Ascending aorta (tissue), 2 donors: ENCODE measurements around the gene FN1. TPM values are rescaled to one million over a fixed set of nuclear protein-coding genes. Genes with fewer than 3 reads are reported as not detected.
A peak's percentile ranks its signal among the peaks of the same experiment; 100 is the strongest.

Experiments
- DNase-seq, 2 donors: peaks; one replicate each; pipeline ENCODE4 v3.0.0-alpha.2; 2019; ENCODE audit warnings: low spot score in 2 of 2
- H3K27ac ChIP-seq, 2 donors: fragments of 200-600 bp; sonication (generic); one replicate each; pipeline ENCODE4 v1.5.1; 2016 to 2017; ENCODE audit warnings: mild to moderate bottlenecking in 1 of 2
- H3K27me3 ChIP-seq: fragments of 200-600 bp; sonication (generic); one replicate; pipeline ENCODE4 v1.5.1; 2017
- H3K36me3 ChIP-seq, 2 donors: fragments of 200-600 bp; sonication (generic); one replicate each; pipeline ENCODE4 v1.5.1; 2016
- H3K4me1 ChIP-seq, 2 donors: fragments of 200-600 bp; sonication (generic); one replicate each; pipeline ENCODE4 v1.5.1; 2016 to 2017; ENCODE audit warnings: mild to moderate bottlenecking in 1 of 2
- H3K4me3 ChIP-seq, 2 donors: fragments of 200-600 bp; sonication (generic); one replicate each; pipeline ENCODE4 v1.5.1; 2016 to 2017; ENCODE audit warnings: mild to moderate bottlenecking in 1 of 2
- H3K9me3 ChIP-seq, 2 donors: fragments of 200-600 bp; sonication (generic); one replicate each; pipeline ENCODE4 v1.5.1; 2016
- CTCF ChIP-seq, 3 experiments: fragments of 200-600 bp in 2 of 3; fragments of 450-650 bp in 1 of 3; sonication (generic) in 2 of 3; IDR thresholded peaks; one replicate each; pipeline ENCODE4 v1.5.1; 2016 to 2019; ENCODE audit warnings: antibody characterized with exemption in 3 of 3, mild to moderate bottlenecking in 1 of 3, moderate library complexity in 1 of 3
- intact Hi-C: fragments of 100-400 bp; cut with DNase I; formaldehyde crosslinking; loops from one replicate; pipeline ENCODE4 v1.15.1; 2023
- total RNA-seq: library from RNA; depleted of rRNA; stranded (reverse); fragments of >200 nt; gene quantifications from one replicate; pipeline ENCODE4 v1.1.0, GENCODE V29; 2016

Gene FN1
- total RNA-seq, 1 donor from 2014 or later, result 5,098 TPM

GRCh38 chr2:215420471-215420935 lies 15.4 kb downstream of the FN1 start:
- Histone ChIP-seq H3K27me3 (no peaks in the 10 kb centered on the region), H3K9me3 (no peaks in the 10 kb centered on the region), H3K4me3 (peak overlapping the region in 1 of 2 donors; percentile 19), H3K36me3 (peaks cover 74 to 92% of the 10 kb centered on the region in 2 donors), H3K27ac (peak overlapping the region in 1 of 2 donors; percentile 42), H3K4me1 (peaks cover 9 to 18% of the 10 kb centered on the region in 2 donors)
- intact Hi-C loops, result loop anchor here (5.0 kb wide), 1 partner anchor 53 kb away; no protein-coding TSS in a partner anchor
- no peak for TF ChIP-seq CTCF (IDR thresholded peaks at IDR 0.05)
- no peak for DNase-seq

GRCh38 chr2:215419769-215420470 lies 15.9 kb downstream of the FN1 start:
- intact Hi-C loops, result loop anchor here (5.0 kb wide), 1 partner anchor 53 kb away; no protein-coding TSS in a partner anchor
- no peak for TF ChIP-seq CTCF (IDR thresholded peaks at IDR 0.05)
- Histone ChIP-seq H3K36me3 (peaks cover 72 to 91% of the 10 kb centered on the region in 2 donors), H3K4me3 (peak overlapping the region in 1 of 2 donors; percentile 19), H3K4me1 (peaks cover 9 to 18% of the 10 kb centered on the region in 2 donors), H3K9me3 (no peaks in the 10 kb centered on the region), H3K27ac (peak overlapping the region in 1 of 2 donors; percentile 42), H3K27me3 (no peaks in the 10 kb centered on the region)
- DNase-seq, result no peak

- no peak for TF ChIP-seq CTCF (IDR thresholded peaks at IDR 0.05)
- peaks cover 9 to 18% of the 10 kb centered on the region in 2 donors for H3K4me1 ChIP-seq
- peaks cover 64 to 91% of the 10 kb centered on the region in 2 donors for H3K36me3 ChIP-seq
- no peak for DNase-seq
- no peak overlapping the region for H3K4me3 ChIP-seq
- H3K27me3 ChIP-seq, result no peaks in the 10 kb centered on the region
- H3K27ac ChIP-seq, result peak overlapping the region in 1 of 2 donors; percentile 47
- intact Hi-C loops, result no loop called here
- no peaks in the 10 kb centered on the region for H3K9me3 ChIP-seq
Observed at GRCh38 chr2:215419113-215419512, 16.8 kb downstream of the FN1 start.

- Histone ChIP-seq H3K27me3 (no peaks in the 10 kb centered on the region), H3K4me3 (peak overlapping the region in 1 of 2 donors; percentile 28), H3K9me3 (no peaks in the 10 kb centered on the region), H3K36me3 (peaks cover 63 to 91% of the 10 kb centered on the region in 2 donors), H3K4me1 (peaks cover 9 to 15% of the 10 kb centered on the region in 2 donors), H3K27ac (peak overlapping the region in 1 of 2 donors; percentile 47)
- TF ChIP-seq CTCF (IDR thresholded peaks at IDR 0.05), result no peak
- DNase-seq, result no peak
- intact Hi-C loops, result no loop called here
Observed at GRCh38 chr2:215418064-215418963, 17.6 kb downstream of the FN1 start.

- no peak for TF ChIP-seq CTCF (IDR thresholded peaks at IDR 0.05)
- intact Hi-C loops, result no loop called here
- H3K27ac ChIP-seq, result peak overlapping the region in 1 of 2 donors; percentile 47
- H3K4me3 ChIP-seq, result peak overlapping the region in 1 of 2 donors; percentile 28
- no peak for DNase-seq
- H3K9me3 ChIP-seq, result no peaks in the 10 kb centered on the region
- peaks cover 9 to 15% of the 10 kb centered on the region in 2 donors for H3K4me1 ChIP-seq
- H3K27me3 ChIP-seq, result no peaks in the 10 kb centered on the region
- peaks cover 62 to 91% of the 10 kb centered on the region in 2 donors for H3K36me3 ChIP-seq
Observed at GRCh38 chr2:215417400-215417951, 18.4 kb downstream of the FN1 start.
